PC-9 (cell line): Measurements from ENCODE around the gene TTC28.

Experiments used
- CTCF ChIP-seq: fragments of 200-600 bp; sonication (generic); conservative IDR thresholded peaks from 2 replicates; pipeline ENCODE4 v1.6.1; 2017; ENCODE audit warnings: mixed run types, antibody characterized with exemption, mild to moderate bottlenecking, moderate library complexity
- EZH2 ChIP-seq: fragments of 200-600 bp; sonication (generic); IDR thresholded peaks from 2 replicates; pipeline ENCODE4 v1.8.0; 2017; ENCODE audit warnings: antibody characterized with exemption, low read depth

DNA sequence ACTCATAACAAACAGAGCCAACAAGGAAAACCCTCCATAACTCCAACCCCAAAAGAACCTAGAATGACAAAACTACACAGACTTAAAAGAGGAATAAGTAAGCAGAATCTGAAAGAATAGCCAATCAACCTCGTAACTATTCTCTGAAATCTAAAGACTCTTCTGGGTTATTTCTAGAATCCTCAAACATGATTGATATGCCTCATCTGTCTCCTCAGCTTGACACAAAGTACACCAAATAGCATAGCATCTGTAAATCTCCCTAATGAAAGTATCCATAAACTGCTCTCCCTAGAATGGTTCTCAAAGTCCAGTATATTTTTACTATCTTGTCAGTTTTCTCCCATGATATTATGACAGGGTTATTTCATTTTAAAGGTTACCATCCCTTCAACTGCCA, 195.0 kb downstream of the TTC28 start:
- TF ChIP-seq CTCF (no peak), EZH2 (no peak)
